GM19193 (cell line): ENCODE data around the gene CYP26B1.

Source experiments
- POLR2A ChIP-seq: IDR thresholded peaks from 4 replicates; pipeline ENCODE4 v1.6.1; 2011; ENCODE audit not compliant: insufficient read depth, insufficient read length; ENCODE audit errors: extremely low read depth

CYP26B1 gene, protein sequence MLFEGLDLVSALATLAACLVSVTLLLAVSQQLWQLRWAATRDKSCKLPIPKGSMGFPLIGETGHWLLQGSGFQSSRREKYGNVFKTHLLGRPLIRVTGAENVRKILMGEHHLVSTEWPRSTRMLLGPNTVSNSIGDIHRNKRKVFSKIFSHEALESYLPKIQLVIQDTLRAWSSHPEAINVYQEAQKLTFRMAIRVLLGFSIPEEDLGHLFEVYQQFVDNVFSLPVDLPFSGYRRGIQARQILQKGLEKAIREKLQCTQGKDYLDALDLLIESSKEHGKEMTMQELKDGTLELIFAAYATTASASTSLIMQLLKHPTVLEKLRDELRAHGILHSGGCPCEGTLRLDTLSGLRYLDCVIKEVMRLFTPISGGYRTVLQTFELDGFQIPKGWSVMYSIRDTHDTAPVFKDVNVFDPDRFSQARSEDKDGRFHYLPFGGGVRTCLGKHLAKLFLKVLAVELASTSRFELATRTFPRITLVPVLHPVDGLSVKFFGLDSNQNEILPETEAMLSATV

DNA sequence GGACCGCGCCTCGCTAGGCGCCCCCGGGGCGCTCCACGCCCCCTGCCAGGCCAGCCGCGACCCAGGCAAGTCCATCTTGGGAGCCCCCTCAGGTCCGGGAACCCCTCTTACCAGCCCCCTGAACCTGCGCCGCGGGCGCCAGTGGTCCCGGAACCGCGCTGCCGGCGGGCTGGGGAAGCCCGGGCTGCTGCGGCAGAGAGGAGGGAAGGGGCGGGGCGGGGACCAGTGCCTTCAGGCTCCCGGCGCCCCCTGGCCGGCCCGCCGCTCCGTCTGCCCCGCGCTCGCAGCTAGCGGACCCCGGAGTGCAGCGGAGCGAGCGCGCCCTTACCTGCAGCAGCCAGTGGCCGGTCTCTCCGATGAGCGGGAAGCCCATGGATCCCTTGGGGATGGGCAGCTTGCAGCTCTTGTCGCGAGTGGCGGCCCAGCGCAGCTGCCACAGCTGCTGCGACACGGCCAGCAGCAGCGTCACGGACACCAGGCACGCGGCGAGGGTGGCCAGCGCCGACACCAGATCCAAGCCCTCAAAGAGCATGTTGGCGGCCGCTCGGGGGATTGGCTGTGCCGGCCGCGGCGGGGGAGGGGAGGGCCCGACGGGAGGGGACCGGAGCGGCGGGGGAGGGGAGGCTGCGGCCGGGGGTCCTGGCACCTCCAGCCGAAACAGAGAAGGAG is at the start of gene CYP26B1:
CYP26B1 (minus strand) TSS at position 560 of the 669 bp plus-strand sequence; CDS start at position 532, 28 bp downstream.
- no peak for TF ChIP-seq POLR2A

DNA sequence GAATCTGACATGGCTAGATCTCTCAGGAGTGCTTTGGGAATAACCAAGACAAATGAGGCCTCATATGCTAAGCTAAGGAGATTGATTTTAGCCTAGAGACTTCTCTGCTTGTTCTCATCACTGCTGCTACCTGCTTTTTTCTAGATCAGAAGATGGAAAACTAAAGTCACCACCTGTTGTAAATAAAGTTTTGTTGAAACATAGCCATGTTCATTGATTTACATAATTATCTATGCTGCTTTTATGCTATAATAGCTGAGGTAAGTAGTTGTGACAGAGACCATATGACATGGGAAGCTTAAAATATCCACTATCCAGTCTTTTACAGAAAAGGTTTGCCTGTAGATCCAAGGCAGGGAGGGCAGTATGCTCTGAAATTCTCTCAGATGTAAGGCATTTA is 46.1 kb upstream of the CYP26B1 start:
- TF ChIP-seq POLR2A: no peak

DNA sequence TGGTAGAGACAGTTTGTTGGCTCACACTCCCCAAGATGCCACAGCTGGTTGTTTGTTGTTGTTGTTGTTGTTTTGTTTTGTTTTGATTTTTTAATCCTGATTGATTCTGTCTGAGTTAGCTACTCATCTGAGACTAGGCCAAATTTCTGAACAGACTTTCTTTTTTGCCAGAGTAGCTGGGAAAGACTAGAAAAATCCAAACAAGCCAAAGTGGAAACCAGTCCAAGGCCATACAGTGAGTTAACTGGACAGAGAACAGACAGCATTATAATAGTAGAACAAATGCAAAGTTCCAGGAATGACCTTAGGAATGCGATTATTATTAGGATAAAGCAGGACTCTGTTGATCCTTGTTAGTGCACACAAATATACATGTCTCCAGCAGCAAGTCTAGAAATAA is 43.8 kb upstream of the CYP26B1 start:
- TF ChIP-seq POLR2A: no peak

DNA sequence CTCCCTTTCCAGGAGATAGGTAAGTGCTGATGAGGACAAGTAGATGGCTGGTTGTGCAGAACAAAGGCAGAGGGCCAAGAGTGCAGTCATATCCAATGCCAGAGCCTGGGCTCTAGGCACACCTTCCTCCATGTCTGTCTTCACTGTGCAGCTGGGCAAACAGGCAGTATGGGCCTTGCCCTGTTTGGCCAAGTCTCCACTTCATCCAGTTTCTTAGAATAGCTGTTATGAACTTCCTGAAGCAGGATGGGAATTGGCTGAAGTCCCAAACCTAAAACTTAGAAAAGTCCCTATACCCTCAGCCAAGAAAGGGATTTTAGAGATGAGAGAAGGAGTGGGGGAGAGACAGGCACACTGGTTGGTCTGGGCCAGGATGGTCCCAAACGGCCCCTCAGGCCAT is 37.5 kb upstream of the CYP26B1 start:
- TF ChIP-seq POLR2A: no peak

DNA sequence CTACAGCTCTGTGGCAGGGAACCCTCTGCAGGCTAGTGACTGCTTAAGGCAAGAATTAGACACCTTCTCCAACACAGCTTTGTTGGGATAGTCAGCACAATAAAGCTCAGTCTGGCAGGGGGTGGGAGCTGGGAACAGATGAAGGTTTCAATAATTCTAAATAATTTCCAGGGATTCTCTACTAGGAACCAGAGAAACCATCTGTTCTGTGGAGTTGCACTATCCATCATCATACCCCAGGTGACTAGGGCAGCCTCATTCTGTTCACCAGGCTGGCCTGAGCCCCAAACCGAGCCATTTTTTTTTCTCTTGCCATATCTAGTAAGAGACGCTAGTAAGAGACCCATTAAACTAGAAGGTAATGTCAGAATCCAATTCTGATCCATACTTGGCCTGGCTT is 35.8 kb upstream of the CYP26B1 start:
- TF ChIP-seq POLR2A: no peak

DNA sequence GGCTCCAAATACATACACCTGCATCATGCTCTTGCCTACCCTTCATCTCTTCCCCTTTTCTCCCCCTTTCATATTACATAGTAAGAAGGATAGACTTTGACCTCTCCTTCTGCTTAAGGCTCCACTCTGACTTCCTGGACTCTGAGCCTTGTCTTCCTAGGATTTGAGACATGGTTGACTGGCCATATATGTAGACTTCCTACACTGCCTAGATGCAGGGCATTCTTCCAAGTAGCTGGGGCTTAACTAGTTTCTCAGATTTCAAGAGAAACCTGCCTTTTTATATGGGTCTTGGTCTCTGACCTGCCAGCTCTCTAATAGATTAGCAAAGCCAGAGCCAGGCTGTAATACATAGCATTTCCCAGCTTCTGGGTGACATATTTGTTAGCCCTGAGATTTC is 35.4 kb upstream of the CYP26B1 start:
- TF ChIP-seq POLR2A: no peak

DNA sequence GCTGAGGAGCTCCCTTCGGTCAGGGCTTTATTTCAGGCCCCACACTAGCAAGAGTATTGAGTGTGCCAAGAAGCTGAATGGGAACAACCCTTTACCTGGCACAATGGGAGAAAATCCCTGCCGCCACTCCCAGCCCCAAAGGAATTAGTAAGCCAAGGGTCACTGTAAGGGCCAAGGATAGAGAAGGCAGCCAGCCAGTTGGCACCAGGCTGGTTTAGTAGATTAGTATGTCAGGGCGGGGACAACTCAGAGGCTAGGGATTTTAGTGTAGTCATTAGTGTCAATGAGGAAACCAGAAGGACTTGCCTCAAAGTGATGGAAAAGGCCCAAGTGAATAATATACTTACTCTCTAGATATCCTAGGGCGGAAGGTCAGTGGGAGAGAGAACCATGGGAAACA is 34.9 kb upstream of the CYP26B1 start:
- TF ChIP-seq POLR2A: no peak

DNA sequence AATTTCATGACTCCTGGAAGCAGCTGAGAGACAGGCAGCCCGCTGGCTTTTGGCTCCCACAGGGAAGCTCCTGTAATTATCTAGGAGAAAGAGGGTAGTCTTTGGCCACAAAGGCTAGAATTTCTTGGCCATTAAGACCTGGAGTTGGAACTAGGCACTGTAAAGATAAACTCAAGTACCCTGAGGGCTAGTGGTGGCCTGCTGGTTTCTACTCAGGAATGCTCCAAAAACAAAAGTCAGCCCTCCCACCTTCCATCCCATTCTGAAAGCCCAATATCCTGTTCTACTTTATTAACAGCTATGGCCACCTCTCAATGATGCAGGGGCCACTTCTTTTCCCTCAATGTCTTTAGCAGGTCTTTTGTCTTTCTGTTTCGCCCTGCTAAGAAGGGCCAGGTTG is 34.0 kb upstream of the CYP26B1 start:
- TF ChIP-seq POLR2A: no peak

DNA sequence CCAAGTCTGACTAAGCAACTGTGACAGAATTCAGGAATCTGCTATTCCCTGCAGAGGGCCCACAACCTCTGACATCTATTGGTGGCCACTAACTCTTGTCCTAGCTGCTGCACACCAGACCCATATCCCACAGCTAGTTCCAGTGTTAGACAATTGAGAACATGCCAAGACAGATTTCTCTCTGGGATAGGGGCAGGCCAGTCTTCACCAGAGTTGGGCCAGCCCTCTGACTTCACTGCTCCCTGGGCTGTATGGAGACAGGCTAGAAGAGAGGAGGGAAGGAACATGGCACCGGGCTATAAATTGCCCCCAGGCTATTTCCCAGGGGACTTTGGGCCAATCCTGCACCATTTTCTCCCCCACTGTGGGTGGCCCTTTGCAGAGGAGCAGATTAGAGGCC is 32.7 kb upstream of the CYP26B1 start:
- TF ChIP-seq POLR2A: no peak

DNA sequence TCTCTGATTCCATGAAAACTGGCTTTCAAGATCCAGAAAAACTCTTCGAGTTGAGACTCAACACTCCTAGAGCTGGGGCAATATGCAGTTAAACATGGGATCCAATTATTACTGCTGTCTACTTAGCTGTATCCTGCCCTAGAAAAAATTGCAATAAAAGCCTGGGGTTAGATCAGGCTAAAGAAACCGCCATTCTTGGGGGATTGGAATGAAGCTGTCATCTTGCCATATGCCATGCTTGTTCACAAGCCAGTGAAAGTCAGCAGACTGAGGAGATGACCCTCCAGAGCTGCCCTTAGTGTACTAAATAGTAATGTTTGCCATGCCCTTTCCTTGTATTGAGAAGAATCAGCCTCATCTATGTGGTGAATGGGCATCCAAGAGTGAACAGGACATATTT is 30.9 kb upstream of the CYP26B1 start:
- no peak for TF ChIP-seq POLR2A

DNA sequence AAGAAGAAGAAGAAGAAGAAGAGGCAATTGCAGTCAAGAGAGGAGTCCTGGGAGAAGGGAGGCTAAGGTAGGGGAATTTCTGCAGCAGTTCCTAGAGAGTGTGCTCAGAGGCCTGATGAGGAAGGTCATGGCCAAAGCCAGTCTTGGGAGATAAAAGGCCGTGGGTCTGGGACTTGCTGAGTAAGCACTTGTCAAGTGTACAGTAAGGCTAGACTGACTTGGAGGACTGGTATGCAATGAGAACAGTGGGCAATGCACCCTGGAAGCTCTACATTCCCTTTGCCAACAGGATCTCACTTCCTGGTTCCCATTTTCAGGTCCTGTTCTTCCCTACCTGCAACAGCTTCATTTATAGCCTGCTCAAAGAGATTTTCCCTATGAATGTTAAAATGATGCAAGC is 28.6 kb upstream of the CYP26B1 start:
- no peak for TF ChIP-seq POLR2A

DNA sequence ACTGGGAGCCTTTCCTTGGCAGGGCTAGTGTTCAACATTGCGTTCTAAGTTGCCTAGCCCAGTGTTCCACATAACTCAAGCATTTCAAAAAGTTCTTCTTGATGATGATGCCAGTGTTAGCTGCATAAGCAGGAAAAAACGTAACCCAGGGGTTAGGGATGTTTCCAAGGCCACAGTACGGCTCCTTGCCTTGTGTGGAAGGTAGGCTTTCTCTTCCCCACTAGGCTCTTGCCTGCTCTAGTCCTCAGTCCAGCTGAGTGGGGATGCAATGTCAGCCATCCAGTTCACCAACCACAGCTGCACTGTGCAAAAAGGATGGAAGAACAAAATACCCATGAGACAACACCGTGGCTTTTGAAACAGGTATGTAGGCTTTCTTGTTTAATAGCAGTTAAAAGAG is 28.0 kb upstream of the CYP26B1 start:
- TF ChIP-seq POLR2A: no peak

DNA sequence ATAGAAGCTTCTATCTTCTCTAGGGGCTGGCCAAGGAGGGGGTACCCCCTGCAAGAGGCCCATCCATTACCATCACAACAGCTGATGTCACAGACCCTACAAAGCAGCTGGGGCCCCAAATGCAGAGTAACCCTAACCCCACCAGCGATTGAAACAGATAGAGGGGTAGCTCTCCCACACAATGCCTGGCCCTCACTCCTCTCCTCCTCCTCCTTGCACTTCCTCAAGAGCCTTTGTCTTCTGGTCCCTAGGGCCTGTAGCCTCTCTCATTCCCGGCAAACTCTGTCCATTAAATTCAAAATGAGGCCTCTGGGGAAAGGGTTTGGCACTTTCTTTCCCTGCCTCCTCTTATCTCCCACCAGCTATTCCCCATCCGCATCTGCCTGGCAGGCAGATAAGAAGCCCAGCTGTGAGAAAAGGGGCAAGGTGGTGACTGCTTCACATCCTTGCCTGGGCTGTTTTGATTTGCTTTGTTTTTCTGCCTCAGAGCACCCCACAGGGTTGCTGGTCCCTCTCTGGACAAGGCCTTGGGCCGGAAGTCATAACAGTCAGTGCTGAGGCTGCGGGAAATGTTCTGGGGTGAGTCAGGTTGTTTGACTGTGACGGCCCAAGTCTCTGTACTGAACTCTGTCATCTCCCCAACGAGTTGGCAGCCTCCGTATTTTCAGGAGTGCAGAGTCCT is 26.1 kb upstream of the CYP26B1 start:
- TF ChIP-seq POLR2A: no peak

DNA sequence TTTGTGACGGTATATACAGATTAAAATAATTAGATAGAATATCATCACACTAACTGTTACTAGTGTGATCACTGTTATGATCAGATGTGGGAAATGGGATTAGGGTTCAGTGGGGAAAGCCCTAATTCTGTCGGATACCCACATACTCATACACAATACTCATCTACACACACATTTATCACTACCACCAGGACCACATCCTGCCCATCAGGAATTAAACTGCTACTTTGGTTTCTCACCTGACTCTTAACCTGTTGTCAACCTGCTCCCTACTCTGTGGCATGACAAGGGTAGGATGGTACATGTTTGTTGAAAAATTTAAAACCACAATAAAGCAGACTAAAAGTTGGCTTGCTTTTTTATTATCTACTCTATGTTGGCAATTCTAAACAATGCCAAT is 24.8 kb upstream of the CYP26B1 start:
- no peak for TF ChIP-seq POLR2A

DNA sequence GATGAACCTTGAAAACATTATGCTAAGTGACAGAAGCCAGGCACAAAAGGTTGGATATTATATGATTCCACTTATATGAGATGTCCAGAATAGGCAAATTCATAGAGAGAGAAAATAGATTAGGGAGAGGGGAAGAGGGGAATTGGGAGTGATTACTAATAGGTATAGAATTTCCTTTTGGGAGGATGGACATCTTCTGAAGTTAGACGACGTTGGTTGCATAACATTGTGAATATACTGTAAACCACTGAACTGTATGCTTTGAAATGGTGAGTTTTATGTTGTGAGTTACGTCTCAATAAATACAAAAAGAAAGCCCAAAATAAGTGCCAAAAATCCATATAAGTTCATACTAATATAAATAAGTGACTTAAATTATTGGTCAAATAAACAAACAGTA is 18.6 kb upstream of the CYP26B1 start:
- TF ChIP-seq POLR2A: no peak
